ENCODE data around the gene TTC16. TPM values are rescaled to one million over a fixed set of nuclear protein-coding genes. Genes with fewer than 3 reads are reported as not detected.

TTC16 gene
- total RNA-seq, 1 experiment from 2014 or later, result not detected

- H3K4me1 Mint-ChIP-seq, result peaks cover 14 to 33% of the 10 kb centered on the region in 2 experiments
- peak within 1 kb of the TSS; percentile 6 to 29; a peak in 2 of 5 replicates for H3K4me3 Mint-ChIP-seq
- Histone ChIP-seq H3K79me2 (ENCODE audit: insufficient read depth, low read length) (no peaks in the 10 kb centered on the region), H3K18ac (ENCODE audit: insufficient read length, low read depth, low read length) (peak within 1 kb of the TSS; percentile 54), H3K23me2 (ENCODE audit: insufficient read length, low read depth, low read length, poor library complexity, severe bottlenecking) (no peaks in the 10 kb centered on the region), H3K79me1 (ENCODE audit: insufficient read depth, low read depth, low read length, poor library complexity, severe bottlenecking) (no peaks in the 10 kb centered on the region), H2AK5ac (ENCODE audit: insufficient read length, low read length) (no peak within 1 kb of the TSS), H2AFZ (ENCODE audit: low read length) (no peak within 1 kb of the TSS), H2BK20ac (ENCODE audit: low read depth, low read length, poor library complexity, severe bottlenecking) (no peak within 1 kb of the TSS), H3K23ac (ENCODE audit: insufficient read length, low read depth, low read length) (no peak within 1 kb of the TSS), H4K5ac (ENCODE audit: insufficient read length, low read depth, low read length) (no peak within 1 kb of the TSS), H2BK12ac (ENCODE audit: insufficient read length, low read depth, low read length) (no peak within 1 kb of the TSS), H2BK120ac (ENCODE audit: low read depth, low read length, poor library complexity, severe bottlenecking) (no peak within 1 kb of the TSS), H2BK5ac (ENCODE audit: insufficient read length, low read length) (no peak within 1 kb of the TSS), H4K8ac (replicated peaks; ENCODE audit: insufficient read length, low read depth, low read length) (no peak within 1 kb of the TSS), H2BK15ac (ENCODE audit: low read depth, low read length) (peak within 1 kb of the TSS; percentile 33; the same call in 1 of the 2 replicates), H3K9ac (ENCODE audit: extremely low read depth, insufficient read length, low read length) (no peak within 1 kb of the TSS), H3K4ac (ENCODE audit: low read depth, low read length) (no peak within 1 kb of the TSS; the same call in 1 of the 2 replicates), H3K4me2 (ENCODE audit: insufficient read depth, insufficient read length, low read length) (no peak within 1 kb of the TSS), H3K27me3 (ENCODE audit: insufficient read depth, low read length) (no peaks in the 10 kb centered on the region), H4K20me1 (ENCODE audit: control insufficient read depth, insufficient read depth, insufficient read length) (no peaks in the 10 kb centered on the region), H3K14ac (ENCODE audit: insufficient read depth, low read length) (peak within 1 kb of the TSS; percentile 13; the same call in 1 of the 2 replicates), H3K56ac (ENCODE audit: insufficient read length, low read depth, low read length) (no peak within 1 kb of the TSS), H3K9me3 (ENCODE audit: control insufficient read depth, low read depth, low read length) (no peaks in the 10 kb centered on the region), H3K27ac (ENCODE audit: insufficient read length, low read depth, low read length) (no peak within 1 kb of the TSS), H3K4me1 (ENCODE audit: insufficient read depth, low read length) (no peaks in the 10 kb centered on the region; the same call in 1 of the 2 replicates), H4K91ac (ENCODE audit: insufficient read length, low read depth, low read length) (no peak within 1 kb of the TSS), H3T11ph (ENCODE audit: low read length) (no peak within 1 kb of the TSS)
- peaks cover 7% of the 10 kb centered on the region for H3K27me3 Mint-ChIP-seq (ENCODE audit: low read depth)
- TF ChIP-seq CTCF (conservative IDR thresholded peaks at IDR 0.05), result no peak
- H3K27ac Mint-ChIP-seq, result peak within 1 kb of the TSS in 1 of 3 experiments; percentile 73; a peak in 2 of 7 replicates
- H3K9me3 Mint-ChIP-seq, result peaks cover 0 to 2% of the 10 kb centered on the region in 2 experiments; a peak in 1 of 5 replicates
- no peaks in the 10 kb centered on the region for H3K36me3 Mint-ChIP-seq (ENCODE audit: insufficient read depth in 1 of 3, low read depth in 3 of 3)
- DNase-seq, result peak; percentile 72
- WGBS (ENCODE audit: extremely low coverage, insufficient read length, low lambda C conversion rate), result no CpG with 5 or more reads among the region's 11 CpGs
Observed at GRCh38 chr9:127706836-127707241, 9.0 kb upstream of the TTC16 start, which contains the start of gene CFAP157. TSS of gene CFAP157 (plus strand) at chr9:127706988. CDS start at chr9:127707032, 44 bp downstream.
